PFSK-1 (cell line): Measurements from ENCODE around the gene PES1.

Experiments used
- FOXP2 ChIP-seq: optimal IDR thresholded peaks from 2 replicates; pipeline ENCODE3; 2011; ENCODE audit warnings: borderline replicate concordance, control low read depth, inconsistent platforms; ENCODE audit not compliant: insufficient read depth; ENCODE audit errors: extremely low read length, extremely low read depth
- POLR2AphosphoS5 ChIP-seq: IDR thresholded peaks from 2 replicates; pipeline ENCODE4 v1.6.1; 2012; ENCODE audit warnings: low read depth, mild to moderate bottlenecking, control low read depth, low read length, moderate library complexity
- SIN3A ChIP-seq: IDR thresholded peaks from 2 replicates; pipeline ENCODE4 v1.6.1; 2012; ENCODE audit warnings: mild to moderate bottlenecking, low read length, moderate library complexity, borderline replicate concordance; ENCODE audit not compliant: insufficient read depth
- TAF1 ChIP-seq: IDR thresholded peaks from 2 replicates; pipeline ENCODE4 v1.6.1; 2012; ENCODE audit warnings: low read length, control low read depth, borderline replicate concordance; ENCODE audit not compliant: insufficient read depth
- TF ChIP-seq, protein P1 (sequence below), 2 experiments: IDR thresholded peaks; 2 replicates each; pipeline versions ENCODE4 v1.6.1 to v1.8.0; 2011 to 2012; ENCODE audit warnings: low read depth in 2 of 2, low read length in 2 of 2, control low read depth in 1 of 2, inconsistent platforms in 1 of 2, mild to moderate bottlenecking in 1 of 2, moderate library complexity in 1 of 2; ENCODE audit not compliant: insufficient read depth in 1 of 2

Gene PES1

DNA sequence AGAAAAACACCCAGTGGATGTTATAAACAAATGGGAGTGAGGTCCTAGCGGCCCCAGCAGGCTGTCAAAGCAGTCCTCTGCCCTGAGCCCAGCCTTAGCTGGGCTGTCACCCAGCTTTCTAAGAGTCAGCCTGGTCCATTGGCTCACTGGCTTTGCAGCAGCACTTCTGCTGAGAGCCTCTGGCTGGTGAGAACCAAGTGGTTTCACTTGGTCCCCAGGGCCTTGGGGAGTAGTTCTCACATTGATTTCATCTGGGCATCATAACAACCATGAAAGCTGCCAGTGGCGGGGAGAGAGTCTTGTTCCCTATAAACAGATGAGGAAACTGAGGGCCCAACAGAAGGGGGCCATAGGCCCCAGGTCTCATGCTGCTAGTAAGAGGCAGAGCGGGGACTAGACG, 56.5 kb downstream of the PES1 start:
- TF ChIP-seq SIN3A = no peak
- no peak for TF ChIP-seq POLR2AphosphoS5
- TF ChIP-seq TAF1 = no peak
- TF ChIP-seq FOXP2 = no peak
- TF ChIP-seq, protein P1, sequence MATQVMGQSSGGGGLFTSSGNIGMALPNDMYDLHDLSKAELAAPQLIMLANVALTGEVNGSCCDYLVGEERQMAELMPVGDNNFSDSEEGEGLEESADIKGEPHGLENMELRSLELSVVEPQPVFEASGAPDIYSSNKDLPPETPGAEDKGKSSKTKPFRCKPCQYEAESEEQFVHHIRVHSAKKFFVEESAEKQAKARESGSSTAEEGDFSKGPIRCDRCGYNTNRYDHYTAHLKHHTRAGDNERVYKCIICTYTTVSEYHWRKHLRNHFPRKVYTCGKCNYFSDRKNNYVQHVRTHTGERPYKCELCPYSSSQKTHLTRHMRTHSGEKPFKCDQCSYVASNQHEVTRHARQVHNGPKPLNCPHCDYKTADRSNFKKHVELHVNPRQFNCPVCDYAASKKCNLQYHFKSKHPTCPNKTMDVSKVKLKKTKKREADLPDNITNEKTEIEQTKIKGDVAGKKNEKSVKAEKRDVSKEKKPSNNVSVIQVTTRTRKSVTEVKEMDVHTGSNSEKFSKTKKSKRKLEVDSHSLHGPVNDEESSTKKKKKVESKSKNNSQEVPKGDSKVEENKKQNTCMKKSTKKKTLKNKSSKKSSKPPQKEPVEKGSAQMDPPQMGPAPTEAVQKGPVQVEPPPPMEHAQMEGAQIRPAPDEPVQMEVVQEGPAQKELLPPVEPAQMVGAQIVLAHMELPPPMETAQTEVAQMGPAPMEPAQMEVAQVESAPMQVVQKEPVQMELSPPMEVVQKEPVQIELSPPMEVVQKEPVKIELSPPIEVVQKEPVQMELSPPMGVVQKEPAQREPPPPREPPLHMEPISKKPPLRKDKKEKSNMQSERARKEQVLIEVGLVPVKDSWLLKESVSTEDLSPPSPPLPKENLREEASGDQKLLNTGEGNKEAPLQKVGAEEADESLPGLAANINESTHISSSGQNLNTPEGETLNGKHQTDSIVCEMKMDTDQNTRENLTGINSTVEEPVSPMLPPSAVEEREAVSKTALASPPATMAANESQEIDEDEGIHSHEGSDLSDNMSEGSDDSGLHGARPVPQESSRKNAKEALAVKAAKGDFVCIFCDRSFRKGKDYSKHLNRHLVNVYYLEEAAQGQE (IDR thresholded peaks at IDR 0.05; ENCODE audit: insufficient read depth in 1 of 2, low read depth in 2 of 2, low read length in 2 of 2) = no peak

DNA sequence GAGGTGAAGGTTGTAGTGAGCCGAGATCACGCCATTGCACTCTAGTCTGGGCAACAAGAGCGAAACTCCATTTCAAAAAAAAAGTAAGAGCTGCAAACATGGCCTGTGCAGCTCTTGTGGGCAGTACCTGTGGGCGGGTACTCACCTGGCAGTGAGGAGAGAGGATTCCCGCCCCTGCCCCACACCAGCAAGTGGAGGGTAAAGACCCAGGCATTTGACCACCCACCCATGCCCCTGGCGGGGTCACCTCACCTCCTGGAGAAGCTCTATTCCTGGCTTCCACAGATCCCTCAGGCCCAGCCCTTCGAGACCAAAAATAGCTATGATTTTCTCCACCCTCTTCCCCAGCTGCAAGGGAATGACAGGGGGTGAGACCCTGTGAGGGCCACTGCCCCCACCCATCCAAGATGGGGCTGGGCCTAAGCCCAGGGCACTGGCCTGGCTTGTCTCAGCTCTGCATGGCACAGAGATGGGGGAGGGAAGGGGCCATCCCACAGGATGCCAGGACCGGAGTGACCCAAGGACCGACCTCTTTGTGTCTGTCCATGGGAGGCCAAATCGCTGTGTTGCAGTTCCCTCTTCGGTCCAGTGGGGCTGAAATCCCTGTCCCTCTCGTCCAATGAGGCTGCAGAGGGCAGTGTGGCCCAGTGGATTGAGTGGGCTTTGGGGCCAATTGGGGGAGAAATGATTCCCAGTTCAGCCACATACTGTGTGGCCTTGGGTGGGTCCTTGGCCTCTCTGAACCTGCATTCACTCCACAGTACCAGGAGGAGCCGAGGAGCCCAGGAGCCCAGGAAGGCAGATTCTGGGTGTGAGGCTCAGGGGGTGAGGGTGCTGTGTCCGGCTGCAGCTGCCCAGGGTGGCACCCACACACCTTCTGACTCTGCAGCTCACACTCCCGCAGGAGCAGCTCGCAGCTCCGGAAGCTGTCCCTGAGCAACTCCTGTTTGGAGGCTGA, 59.8 kb downstream of the PES1 start:
- no peak for TF ChIP-seq FOXP2
- TF ChIP-seq SIN3A = no peak
- TF ChIP-seq, protein P1 (IDR thresholded peaks at IDR 0.05; ENCODE audit: insufficient read depth in 1 of 2, low read depth in 2 of 2, low read length in 2 of 2) = no peak
- TF ChIP-seq TAF1 = no peak
- TF ChIP-seq POLR2AphosphoS5 = no peak

DNA sequence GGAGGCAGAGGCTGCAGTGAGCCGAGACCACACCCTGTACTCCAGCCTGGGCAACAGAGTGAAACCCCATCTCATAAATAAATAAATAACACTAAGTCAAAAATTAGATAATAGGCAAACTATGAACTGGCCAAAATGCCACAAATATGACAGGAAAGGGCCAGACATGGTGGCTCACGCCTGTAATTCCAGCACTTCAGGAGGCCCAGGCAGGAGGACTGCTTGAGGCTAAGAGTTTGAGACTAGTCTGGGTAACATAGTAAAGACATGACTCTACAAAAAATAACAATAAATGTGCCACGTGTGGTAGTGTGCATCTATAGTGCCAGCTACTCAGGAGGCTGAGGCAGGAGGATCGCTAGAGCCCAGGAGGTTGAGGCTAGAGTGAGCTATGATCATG, 65.1 kb downstream of the PES1 start:
- TF ChIP-seq TAF1 (no peak), FOXP2 (no peak), POLR2AphosphoS5 (no peak), SIN3A (no peak)
- TF ChIP-seq, protein P1 (IDR thresholded peaks at IDR 0.05; ENCODE audit: insufficient read depth in 1 of 2, low read depth in 2 of 2, low read length in 2 of 2) = no peak
